ENCODE data around the gene TLE3. TPM values are rescaled to one million over a fixed set of nuclear protein-coding genes. Genes with fewer than 3 reads are reported as not detected.

TLE3 gene
- total RNA-seq, 1 donor from 2014 or later: 109 TPM

DNA sequence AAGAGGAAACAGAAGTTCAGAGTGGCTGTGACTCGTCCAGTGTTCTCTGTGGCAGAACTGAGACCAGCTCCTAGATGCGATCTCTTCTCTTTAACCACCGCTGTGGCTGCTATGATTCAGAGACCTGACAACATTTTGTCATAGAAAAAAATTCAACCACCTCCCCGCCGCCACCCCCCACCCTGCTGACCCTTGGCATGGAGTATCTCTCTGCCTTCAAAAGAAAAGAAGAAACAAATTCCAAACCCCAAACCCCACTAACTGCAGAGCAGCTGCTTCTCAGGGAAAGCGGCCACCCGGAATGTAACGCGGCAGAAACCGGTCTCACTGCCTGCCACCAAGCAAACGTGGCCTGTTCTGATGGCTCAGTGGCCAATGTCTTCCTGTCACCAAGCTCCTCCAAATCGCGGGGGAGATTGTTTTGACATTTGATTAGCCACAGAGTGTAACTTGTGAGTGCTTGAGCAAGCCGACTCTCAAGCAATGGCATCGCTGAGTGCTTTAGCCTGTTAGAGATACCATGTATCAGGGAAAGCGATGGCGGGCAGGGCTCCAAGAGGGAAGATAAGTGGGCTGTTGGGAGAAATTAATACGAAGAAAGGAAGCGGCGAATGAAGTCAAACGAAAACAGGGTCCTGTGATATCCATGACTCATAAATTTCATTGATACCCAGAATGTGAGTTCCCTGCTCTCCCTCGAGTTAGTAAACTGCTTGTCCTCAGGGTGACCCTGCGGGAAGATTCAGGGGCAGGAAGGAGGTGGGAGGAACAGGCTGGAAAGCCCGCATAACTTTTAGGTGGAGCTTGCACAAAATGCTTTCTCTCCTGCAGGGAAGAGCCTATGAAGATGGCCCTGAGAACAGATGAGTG is 44.8 kb upstream of the TLE3 start:
- Mint-ChIP-seq H3K27ac (peak overlapping the region; percentile 81), H3K36me3 (no peaks in the 10 kb centered on the region), H3K4me1 (ENCODE audit: unreplicated experiment) (peaks cover 55% of the 10 kb centered on the region), H3K4me3 (peak overlapping the region; percentile 72), H3K27me3 (peaks cover 33% of the 10 kb centered on the region), H3K9me3 (no peaks in the 10 kb centered on the region)
- TF ChIP-seq, protein P1, sequence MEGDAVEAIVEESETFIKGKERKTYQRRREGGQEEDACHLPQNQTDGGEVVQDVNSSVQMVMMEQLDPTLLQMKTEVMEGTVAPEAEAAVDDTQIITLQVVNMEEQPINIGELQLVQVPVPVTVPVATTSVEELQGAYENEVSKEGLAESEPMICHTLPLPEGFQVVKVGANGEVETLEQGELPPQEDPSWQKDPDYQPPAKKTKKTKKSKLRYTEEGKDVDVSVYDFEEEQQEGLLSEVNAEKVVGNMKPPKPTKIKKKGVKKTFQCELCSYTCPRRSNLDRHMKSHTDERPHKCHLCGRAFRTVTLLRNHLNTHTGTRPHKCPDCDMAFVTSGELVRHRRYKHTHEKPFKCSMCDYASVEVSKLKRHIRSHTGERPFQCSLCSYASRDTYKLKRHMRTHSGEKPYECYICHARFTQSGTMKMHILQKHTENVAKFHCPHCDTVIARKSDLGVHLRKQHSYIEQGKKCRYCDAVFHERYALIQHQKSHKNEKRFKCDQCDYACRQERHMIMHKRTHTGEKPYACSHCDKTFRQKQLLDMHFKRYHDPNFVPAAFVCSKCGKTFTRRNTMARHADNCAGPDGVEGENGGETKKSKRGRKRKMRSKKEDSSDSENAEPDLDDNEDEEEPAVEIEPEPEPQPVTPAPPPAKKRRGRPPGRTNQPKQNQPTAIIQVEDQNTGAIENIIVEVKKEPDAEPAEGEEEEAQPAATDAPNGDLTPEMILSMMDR (conservative IDR thresholded peaks at IDR 0.05): no peak
- no peak for DNase-seq (ENCODE audit: extremely low spot score, unreplicated experiment)

DNA sequence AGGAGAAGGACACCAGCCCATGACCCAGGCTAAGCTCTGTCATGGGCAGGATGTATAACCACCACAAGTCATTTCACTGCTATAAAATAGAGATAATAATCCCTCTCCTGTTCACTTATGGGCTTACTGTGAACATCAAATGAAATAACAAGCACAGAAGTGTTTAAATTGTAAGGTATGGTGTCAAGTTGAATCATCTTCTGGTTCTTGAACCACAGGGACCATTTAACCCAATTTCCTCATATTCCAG is 44.3 kb upstream of the TLE3 start:
- Mint-ChIP-seq H3K4me1 (ENCODE audit: unreplicated experiment) (peaks cover 55% of the 10 kb centered on the region), H3K36me3 (no peaks in the 10 kb centered on the region), H3K9me3 (no peaks in the 10 kb centered on the region), H3K27me3 (peaks cover 28% of the 10 kb centered on the region), H3K4me3 (no peak overlapping the region), H3K27ac (no peak overlapping the region)
- TF ChIP-seq, protein P1 (conservative IDR thresholded peaks at IDR 0.05): no peak
- DNase-seq (ENCODE audit: extremely low spot score, unreplicated experiment): no peak

DNA sequence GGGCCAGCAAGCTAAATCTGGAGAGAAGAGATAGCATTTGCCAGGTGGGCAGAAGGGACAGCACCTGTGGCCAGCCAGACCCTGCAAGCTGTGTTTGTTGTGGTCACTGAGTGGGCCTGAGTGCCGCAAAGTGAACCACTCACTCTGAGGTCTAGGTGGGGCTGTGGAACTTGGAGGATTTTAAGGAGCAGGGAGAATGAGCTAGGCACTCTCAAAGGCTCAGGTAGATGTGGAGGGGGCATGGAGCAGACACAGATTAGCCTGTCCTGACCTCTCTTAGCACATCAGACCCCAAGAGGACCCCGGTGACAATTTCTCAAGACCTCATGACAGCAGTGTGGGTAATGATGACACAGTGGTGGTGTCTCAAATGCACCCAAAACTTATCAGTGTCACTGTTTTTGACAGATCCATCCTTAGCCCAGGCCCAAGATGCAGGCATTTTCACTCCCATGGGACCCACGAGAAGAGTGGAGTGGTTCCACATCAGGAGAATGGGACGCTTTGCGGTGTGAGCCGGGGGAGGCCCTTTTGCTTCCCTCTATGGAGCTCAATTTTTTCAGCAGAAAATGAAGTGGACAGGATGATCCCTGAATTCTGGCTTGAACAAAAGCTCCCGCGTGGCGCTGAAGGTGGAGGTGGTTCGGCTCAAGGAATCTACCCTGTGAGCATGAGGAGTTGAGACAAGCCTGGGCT is 43.8 kb upstream of the TLE3 start:
- H3K27ac Mint-ChIP-seq: peak overlapping the region; percentile 70
- TF ChIP-seq, protein P1 (conservative IDR thresholded peaks at IDR 0.05): no peak
- no peak for DNase-seq (ENCODE audit: extremely low spot score, unreplicated experiment)
- H3K9me3 Mint-ChIP-seq: no peaks in the 10 kb centered on the region
- no peaks in the 10 kb centered on the region for H3K36me3 Mint-ChIP-seq
- no peak overlapping the region for H3K4me3 Mint-ChIP-seq
- H3K27me3 Mint-ChIP-seq: peaks cover 31% of the 10 kb centered on the region
- peaks cover 57% of the 10 kb centered on the region for H3K4me1 Mint-ChIP-seq (ENCODE audit: unreplicated experiment)

DNA sequence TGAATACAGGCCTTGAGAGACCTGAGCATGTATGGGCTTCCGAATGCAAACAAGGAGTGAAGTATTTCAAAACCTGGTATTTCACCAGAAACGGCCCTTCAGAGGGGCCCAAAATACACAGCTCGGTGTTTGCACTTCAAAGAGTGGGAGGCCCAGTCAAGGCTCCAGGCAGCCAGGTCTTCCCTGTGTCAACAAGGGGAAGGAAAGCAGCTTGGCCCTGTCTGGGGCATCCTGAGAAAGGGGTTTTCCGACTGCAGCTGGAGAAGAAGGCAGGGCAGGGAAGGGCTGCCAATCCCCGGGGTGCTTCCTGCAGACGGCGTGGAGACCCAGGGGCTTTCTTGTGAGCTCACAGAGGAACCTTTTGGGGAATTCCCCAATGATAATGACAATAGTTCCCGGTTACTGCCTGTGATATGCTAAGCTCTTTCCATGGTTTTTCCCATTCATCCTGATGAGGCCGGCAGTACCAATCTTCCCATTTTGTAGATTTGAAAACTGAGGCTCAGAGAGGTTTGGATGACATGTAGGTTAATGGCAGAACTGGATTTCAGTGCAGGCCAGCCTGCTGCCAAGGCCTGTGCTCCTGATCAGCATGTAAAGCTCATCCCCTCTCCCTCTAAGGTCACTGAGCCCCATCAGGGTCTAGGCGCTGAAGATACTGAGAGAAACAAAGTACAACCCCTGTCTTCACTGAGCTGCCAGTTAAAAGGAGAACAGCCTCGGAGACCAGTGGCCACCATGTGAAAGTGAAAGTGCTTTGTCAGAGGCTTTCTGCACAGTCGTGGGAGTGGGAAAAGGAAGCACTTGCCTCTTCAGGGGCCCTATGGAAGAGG is 43.0 kb upstream of the TLE3 start:
- Mint-ChIP-seq H3K27me3 (peaks cover 27% of the 10 kb centered on the region), H3K4me3 (peak overlapping the region; percentile 47), H3K4me1 (ENCODE audit: unreplicated experiment) (peaks cover 58% of the 10 kb centered on the region), H3K27ac (peak overlapping the region; percentile 70), H3K9me3 (no peaks in the 10 kb centered on the region), H3K36me3 (no peaks in the 10 kb centered on the region)
- TF ChIP-seq, protein P1 (conservative IDR thresholded peaks at IDR 0.05): no peak
- no peak for DNase-seq (ENCODE audit: extremely low spot score, unreplicated experiment)

DNA sequence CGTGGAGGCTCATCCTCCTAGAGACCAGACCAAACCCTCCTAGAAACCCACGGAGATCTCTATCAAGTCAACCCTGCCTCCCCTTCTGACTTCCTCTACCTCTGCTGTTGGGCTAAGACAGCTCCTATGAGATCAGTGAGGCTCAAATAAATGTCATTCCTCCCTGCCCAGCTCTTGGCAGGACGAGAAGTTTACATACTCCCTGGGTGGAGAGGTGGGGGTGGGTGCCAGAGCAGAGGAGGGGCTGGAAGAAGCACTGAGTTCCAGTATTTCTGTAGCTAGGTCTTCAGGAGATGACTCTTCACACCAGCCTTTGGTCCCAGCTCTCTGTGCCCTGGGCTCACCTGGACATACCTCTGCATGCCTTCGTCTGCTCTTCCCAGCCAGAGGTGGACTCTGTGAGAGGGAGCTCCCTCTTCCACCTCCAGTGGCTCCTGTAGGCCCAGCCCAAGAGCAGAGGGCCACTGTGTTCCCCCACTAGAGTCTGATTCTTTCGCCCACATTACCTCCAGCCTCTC is 42.4 kb upstream of the TLE3 start:
- H3K27me3 Mint-ChIP-seq: peaks cover 27% of the 10 kb centered on the region
- no peak overlapping the region for H3K4me3 Mint-ChIP-seq
- H3K4me1 Mint-ChIP-seq (ENCODE audit: unreplicated experiment): peaks cover 58% of the 10 kb centered on the region
- no peak for DNase-seq (ENCODE audit: extremely low spot score, unreplicated experiment)
- H3K27ac Mint-ChIP-seq: peak overlapping the region; percentile 37
- TF ChIP-seq, protein P1 (conservative IDR thresholded peaks at IDR 0.05): no peak
- no peaks in the 10 kb centered on the region for H3K36me3 Mint-ChIP-seq
- H3K9me3 Mint-ChIP-seq: no peaks in the 10 kb centered on the region
